K562 (cell line): ENCODE measurements around the gene NT5C1A. TPM values are rescaled to one million over a fixed set of nuclear protein-coding genes. Genes with fewer than 3 reads are reported as not detected.

Experiments
- CHD4 ChIP-seq: fragments of 200-600 bp; sonication (generic); IDR thresholded peaks from 3 replicates; pipeline ENCODE4 v1.6.1; 2012; ENCODE audit warnings: low read depth, mild to moderate bottlenecking, mixed read lengths, low read length, inconsistent platforms; ENCODE audit not compliant: insufficient read depth, insufficient replicate concordance, poor library complexity, severe bottlenecking
- CTCF ChIP-seq, 3 experiments: IDR thresholded peaks in 2 of 3; conservative IDR thresholded peaks in 1 of 3; 2 replicates each; pipeline ENCODE4 v1.5.1; 2011 to 2012; ENCODE audit warnings: low read length in 3 of 3, mild to moderate bottlenecking in 3 of 3, control low read depth in 2 of 3, improper control_type of control experiment in 1 of 3, inconsistent platforms in 1 of 3, low read depth in 1 of 3, mixed read lengths in 1 of 3, moderate library complexity in 1 of 3; ENCODE audit not compliant: insufficient read depth in 2 of 3
- MAZ ChIP-seq, 2 experiments: fragments of 450-650 bp in 1 of 2; sonication (generic) in 1 of 2; formaldehyde crosslinking; IDR thresholded peaks in 1 of 2; conservative IDR thresholded peaks in 1 of 2; 2 replicates each; pipeline versions ENCODE4 v1.4.0 to v1.5.0; 2020; ENCODE audit warnings: mild to moderate bottlenecking in 1 of 2, missing genetic modification reagents in 1 of 2
- MEIS2 ChIP-seq: fragments of 450-650 bp; IDR thresholded peaks from 2 replicates; pipeline ENCODE4 v1.6.1; 2014; ENCODE audit warnings: mild to moderate bottlenecking; ENCODE audit not compliant: partially characterized antibody
- MYC ChIP-seq, 2 experiments: fragments of 250-450 bp in 1 of 2; sonication (Bioruptor Pico) in 1 of 2; IDR thresholded peaks; 2 replicates each; pipeline versions ENCODE4 v1.5.1 to v1.6.1; 2012 to 2021; ENCODE audit warnings: low read depth in 2 of 2, borderline replicate concordance in 1 of 2, improper control_type of control experiment in 1 of 2, low read length in 1 of 2, mild to moderate bottlenecking in 1 of 2, moderate library complexity in 1 of 2
- PHB2 ChIP-seq: fragments of 450-650 bp; IDR thresholded peaks from 2 replicates; pipeline ENCODE4 v1.6.1; 2017; ENCODE audit warnings: low read depth
- RAD21 ChIP-seq, 2 experiments: fragments of 250-450 bp in 1 of 2; fragments of 450-650 bp in 1 of 2; sonication (Bioruptor Pico) in 1 of 2; formaldehyde crosslinking in 1 of 2; IDR thresholded peaks in 1 of 2; conservative IDR thresholded peaks in 1 of 2; 2 replicates each; pipeline versions ENCODE4 v1.4.0 to v1.8.0; 2020 to 2022; ENCODE audit warnings: mild to moderate bottlenecking in 2 of 2, moderate library complexity in 1 of 2
- TEAD1 ChIP-seq, 2 experiments: fragments of 450-650 bp in 1 of 2; sonication (generic) in 1 of 2; formaldehyde crosslinking; IDR thresholded peaks; 2 replicates each; pipeline versions ENCODE4 v1.4.0 to v1.8.0; 2020 to 2022; ENCODE audit warnings: mild to moderate bottlenecking in 2 of 2, missing genetic modification reagents in 1 of 2
- TEAD4 ChIP-seq, 2 experiments: sonication (generic) in 1 of 2; formaldehyde crosslinking in 1 of 2; IDR thresholded peaks; 2 replicates each; pipeline versions ENCODE4 v1.6.1 to v1.8.0; 2012 to 2022; ENCODE audit warnings: borderline replicate concordance in 1 of 2, inconsistent platforms in 1 of 2, low read length in 1 of 2, mild to moderate bottlenecking in 1 of 2, missing genetic modification reagents in 1 of 2
- YY1 ChIP-seq, 3 experiments: IDR thresholded peaks; 2 replicates each; pipeline ENCODE4 v1.6.1; 2011; ENCODE audit warnings: low read length in 2 of 3, mild to moderate bottlenecking in 2 of 3, moderate library complexity in 2 of 3, borderline replicate concordance in 1 of 3, control low read depth in 1 of 3, low read depth in 1 of 3; ENCODE audit not compliant: insufficient read depth in 3 of 3, insufficient replicate concordance in 2 of 3, control insufficient read depth in 1 of 3, insufficient read length in 1 of 3; ENCODE audit errors: extremely low read depth in 1 of 3
- ZBTB7A ChIP-seq: IDR thresholded peaks from 2 replicates; pipeline ENCODE4 v1.6.1; 2011; ENCODE audit warnings: low read depth, mild to moderate bottlenecking, low read length, moderate library complexity, borderline replicate concordance; ENCODE audit not compliant: control insufficient read depth
- ZNF174 ChIP-seq: fragments of 250-450 bp; sonication (Bioruptor Pico); IDR thresholded peaks from 2 replicates; pipeline ENCODE4 v1.4.0; 2020; ENCODE audit warnings: mild to moderate bottlenecking
- ZNF384 ChIP-seq: IDR thresholded peaks from 2 replicates; pipeline ENCODE4 v1.6.1; 2012; ENCODE audit warnings: low read depth, low read length, improper control_type of control experiment
- ZNF586 ChIP-seq: fragments of 450-650 bp; formaldehyde crosslinking; conservative IDR thresholded peaks from 2 replicates; pipeline ENCODE4 v1.4.0; 2020; ENCODE audit warnings: mild to moderate bottlenecking, moderate library complexity
- ZNF77 ChIP-seq: fragments of 250-450 bp; sonication (Bioruptor Pico); IDR thresholded peaks from 2 replicates; pipeline ENCODE4 v1.5.0; 2020
- ZSCAN29 ChIP-seq: fragments of 450-650 bp; IDR thresholded peaks from 2 replicates; pipeline ENCODE4 v1.6.1; 2017
- polyA plus RNA-seq, 8 experiments: library from polyadenylated mRNA; depleted of rRNA in 4 of 8; stranded (reverse) in 5 of 8; unstranded in 3 of 8; fragments of >200 nt; fragmentation: Nextera tagmentation in 2 of 8; fragmentation: Illumina TruSeq in 1 of 8; extraction: Ambion mirVana in 2 of 8; extraction: Trizol in 1 of 8; gene quantifications; 2 replicates each; pipeline versions ENCODE4 v1.2.1 to v1.2.3, GENCODE V29; 2011 to 2014; ENCODE audit warnings: inconsistent platforms in 1 of 8, missing spikeins in 1 of 8
- total RNA-seq, 7 experiments: library from RNA; depleted of rRNA in 6 of 7; stranded (reverse); fragments of >200 nt in 6 of 7; fragmentation: Illumina TruSeq in 2 of 7; extraction: Trizol in 2 of 7; gene quantifications; 2 replicates each; pipeline versions ENCODE4 v1.2.1 to v1.2.3, GENCODE V29; 2011 to 2021; ENCODE audit warnings: low replicate concordance in 1 of 7
- TF ChIP-seq, protein P1 (sequence below): IDR thresholded peaks from 2 replicates; pipeline ENCODE4 v1.6.1; 2011; ENCODE audit warnings: borderline replicate concordance, low read depth, mild to moderate bottlenecking, moderate library complexity, low read length; ENCODE audit not compliant: insufficient read depth, poor library complexity, severe bottlenecking
- TF ChIP-seq, protein P2 (sequence below): fragments of 450-650 bp; formaldehyde crosslinking; IDR thresholded peaks from 2 replicates; pipeline ENCODE4 v1.4.0; 2020; ENCODE audit warnings: mild to moderate bottlenecking, moderate library complexity
- TF ChIP-seq, protein P3 (sequence below): fragments of 250-450 bp; sonication (Bioruptor Pico); IDR thresholded peaks from 2 replicates; pipeline ENCODE4 v1.8.0; 2021; ENCODE audit warnings: borderline replicate concordance, mild to moderate bottlenecking, moderate library complexity; ENCODE audit not compliant: poor library complexity, severe bottlenecking

Gene NT5C1A
- total and polyA plus RNA-seq, 9 of the 15 experiments (the other 6 are each of a cell fraction or from before 2014, with no cell fraction given), result not detected

DNA sequence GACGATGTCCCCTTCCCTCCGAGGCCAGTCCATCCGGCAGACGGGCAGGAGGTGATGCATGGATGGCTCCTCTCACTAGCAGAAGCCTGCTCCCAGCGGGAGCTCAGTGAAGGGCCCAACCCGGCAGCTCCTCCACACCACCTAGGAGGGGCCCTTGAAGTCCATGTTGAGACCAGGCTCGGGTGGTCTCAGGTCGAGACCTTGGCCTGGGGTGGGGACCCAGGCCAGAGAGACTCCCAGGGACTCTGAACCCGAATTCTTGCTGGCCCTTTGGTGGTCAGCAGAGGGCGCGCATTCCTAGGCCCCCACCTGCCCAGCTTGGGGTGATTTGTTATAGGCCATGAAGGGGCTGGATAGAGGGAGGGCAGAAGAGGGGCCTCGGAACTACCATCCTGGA lies 642 bp upstream of the NT5C1A start (continued):
- TF ChIP-seq, protein P1, sequence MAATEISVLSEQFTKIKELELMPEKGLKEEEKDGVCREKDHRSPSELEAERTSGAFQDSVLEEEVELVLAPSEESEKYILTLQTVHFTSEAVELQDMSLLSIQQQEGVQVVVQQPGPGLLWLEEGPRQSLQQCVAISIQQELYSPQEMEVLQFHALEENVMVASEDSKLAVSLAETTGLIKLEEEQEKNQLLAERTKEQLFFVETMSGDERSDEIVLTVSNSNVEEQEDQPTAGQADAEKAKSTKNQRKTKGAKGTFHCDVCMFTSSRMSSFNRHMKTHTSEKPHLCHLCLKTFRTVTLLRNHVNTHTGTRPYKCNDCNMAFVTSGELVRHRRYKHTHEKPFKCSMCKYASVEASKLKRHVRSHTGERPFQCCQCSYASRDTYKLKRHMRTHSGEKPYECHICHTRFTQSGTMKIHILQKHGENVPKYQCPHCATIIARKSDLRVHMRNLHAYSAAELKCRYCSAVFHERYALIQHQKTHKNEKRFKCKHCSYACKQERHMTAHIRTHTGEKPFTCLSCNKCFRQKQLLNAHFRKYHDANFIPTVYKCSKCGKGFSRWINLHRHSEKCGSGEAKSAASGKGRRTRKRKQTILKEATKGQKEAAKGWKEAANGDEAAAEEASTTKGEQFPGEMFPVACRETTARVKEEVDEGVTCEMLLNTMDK, result peak; percentile 1
- TF ChIP-seq ZBTB7A (peak; percentile 84), ZNF384 (no peak), RAD21 (CRISPR knock-in tag; conservative IDR thresholded peaks at IDR 0.05 in 1 of 2, IDR thresholded peaks at IDR 0.05 in 1 of 2) (peak; percentile 53 to 71), CHD4 (peak; percentile 30), MAZ (CRISPR knock-in tag; conservative IDR thresholded peaks at IDR 0.05 in 1 of 2, IDR thresholded peaks at IDR 0.05 in 1 of 2) (peak; percentile 33 to 66; a peak in 2 of 4 replicates), ZSCAN29 (0 out of 2 replicates have a peak, but pooled peaks have one; percentile 64), MYC (IDR thresholded peaks at IDR 0.05; ENCODE audit: low read depth, low read length) (0 out of 2 replicates have a peak, but pooled peaks have one; percentile 28), MYC (CRISPR knock-in tag; IDR thresholded peaks at IDR 0.05; ENCODE audit: borderline replicate concordance, low read depth) (no peak), CTCF (IDR thresholded peaks at IDR 0.05 in 2 of 3, conservative IDR thresholded peaks at IDR 0.05 in 1 of 3; ENCODE audit: insufficient read depth in 2 of 3, low read depth in 1 of 3, low read length in 3 of 3) (peak; percentile 84 to 89 (median 85)), ZNF174 (CRISPR knock-in tag) (no peak), TEAD1 (CRISPR knock-in tag; IDR thresholded peaks at IDR 0.05) (peak; percentile 13 to 69; a peak in 1 of 4 replicates), MEIS2 (peak; percentile 4), ZNF77 (CRISPR knock-in tag) (no peak), ZNF586 (no peak), PHB2 (no peak), YY1 (IDR thresholded peaks at IDR 0.05; ENCODE audit: borderline replicate concordance in 1 of 3, control insufficient read depth in 1 of 3, extremely low read depth in 1 of 3, insufficient read depth in 3 of 3, insufficient read length in 1 of 3, insufficient replicate concordance in 2 of 3, low read depth in 1 of 3, low read length in 2 of 3) (peak in 1 of 3 experiments; percentile 20), TEAD4 (IDR thresholded peaks at IDR 0.05; ENCODE audit: low read length) (peak; percentile 32; the same call in 1 of the 2 replicates), TEAD4 (CRISPR knock-in tag; IDR thresholded peaks at IDR 0.05; ENCODE audit: borderline replicate concordance) (no peak)
- TF ChIP-seq, protein P2, sequence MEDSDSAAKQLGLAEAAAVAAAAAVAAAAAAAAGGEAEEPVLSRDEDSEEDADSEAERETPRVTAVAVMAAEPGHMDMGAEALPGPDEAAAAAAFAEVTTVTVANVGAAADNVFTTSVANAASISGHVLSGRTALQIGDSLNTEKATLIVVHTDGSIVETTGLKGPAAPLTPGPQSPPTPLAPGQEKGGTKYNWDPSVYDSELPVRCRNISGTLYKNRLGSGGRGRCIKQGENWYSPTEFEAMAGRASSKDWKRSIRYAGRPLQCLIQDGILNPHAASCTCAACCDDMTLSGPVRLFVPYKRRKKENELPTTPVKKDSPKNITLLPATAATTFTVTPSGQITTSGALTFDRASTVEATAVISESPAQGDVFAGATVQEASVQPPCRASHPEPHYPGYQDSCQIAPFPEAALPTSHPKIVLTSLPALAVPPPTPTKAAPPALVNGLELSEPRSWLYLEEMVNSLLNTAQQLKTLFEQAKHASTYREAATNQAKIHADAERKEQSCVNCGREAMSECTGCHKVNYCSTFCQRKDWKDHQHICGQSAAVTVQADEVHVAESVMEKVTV (CRISPR knock-in tag), result 0 out of 2 replicates have a peak, but pooled peaks have one; percentile 16
- TF ChIP-seq, protein P3, sequence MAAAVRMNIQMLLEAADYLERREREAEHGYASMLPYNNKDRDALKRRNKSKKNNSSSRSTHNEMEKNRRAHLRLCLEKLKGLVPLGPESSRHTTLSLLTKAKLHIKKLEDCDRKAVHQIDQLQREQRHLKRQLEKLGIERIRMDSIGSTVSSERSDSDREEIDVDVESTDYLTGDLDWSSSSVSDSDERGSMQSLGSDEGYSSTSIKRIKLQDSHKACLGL (CRISPR knock-in tag), result no peak
